SK-N-SH treated with all-trans-retinoic acid at 6 μM for 48 hours (cell line): ENCODE measurements around the gene CDC26.

ENCODE experiments used
- ARNTL ChIP-seq: fragments of 450-650 bp; formaldehyde crosslinking; IDR thresholded peaks from 2 replicates; pipeline ENCODE4 v1.5.0; 2020; ENCODE audit warnings: low read depth, mild to moderate bottlenecking, moderate library complexity, borderline replicate concordance
- BACH2 ChIP-seq: fragments of 250-450 bp; sonication (Bioruptor Pico); IDR thresholded peaks from 2 replicates; pipeline ENCODE4 v1.9.0; 2021; ENCODE audit warnings: mild to moderate bottlenecking, borderline replicate concordance
- CSDC2 ChIP-seq: fragments of 250-450 bp; sonication (Bioruptor Pico); IDR thresholded peaks from 2 replicates; pipeline ENCODE4 v1.5.0; 2020; ENCODE audit warnings: mild to moderate bottlenecking, moderate library complexity
- PATZ1 ChIP-seq: fragments of 250-450 bp; sonication (Bioruptor Pico); IDR thresholded peaks from 2 replicates; pipeline ENCODE4 v1.8.0; 2020; ENCODE audit warnings: mild to moderate bottlenecking, moderate library complexity, borderline replicate concordance
- RARB ChIP-seq: fragments of 250-450 bp; sonication (Bioruptor Pico); IDR thresholded peaks from 2 replicates; pipeline ENCODE4 v1.8.0; 2021; ENCODE audit warnings: mild to moderate bottlenecking, moderate library complexity
- ZFP3 ChIP-seq: fragments of 250-450 bp; sonication (Bioruptor Pico); IDR thresholded peaks from 2 replicates; pipeline ENCODE4 v1.5.0; 2020; ENCODE audit warnings: mild to moderate bottlenecking, moderate library complexity
- ZFP30 ChIP-seq: fragments of 450-650 bp; formaldehyde crosslinking; IDR thresholded peaks from 2 replicates; pipeline ENCODE4 v1.5.0; 2022; ENCODE audit warnings: mild to moderate bottlenecking, moderate library complexity
- ZNF565 ChIP-seq: fragments of 450-650 bp; formaldehyde crosslinking; conservative IDR thresholded peaks from 2 replicates; pipeline ENCODE4 v1.5.0; 2020; ENCODE audit warnings: low read depth, mild to moderate bottlenecking, moderate library complexity
- ZNF70 ChIP-seq: fragments of 450-650 bp; formaldehyde crosslinking; IDR thresholded peaks from 2 replicates; pipeline ENCODE4 v1.5.0; 2020; ENCODE audit warnings: mild to moderate bottlenecking, moderate library complexity

GRCh38 chr9:113223963-113224362 lies 51.4 kb downstream of the CDC26 start:
- no peak for TF ChIP-seq ZNF565
- TF ChIP-seq ZFP3, result no peak
- TF ChIP-seq ZFP30 (CRISPR knock-in tag), result no peak
- no peak for TF ChIP-seq PATZ1 (CRISPR knock-in tag)
- no peak for TF ChIP-seq ARNTL (CRISPR knock-in tag)
- TF ChIP-seq CSDC2 (CRISPR knock-in tag), result no peak
- no peak for TF ChIP-seq ZNF70
- no peak for TF ChIP-seq BACH2
- no peak for TF ChIP-seq RARB (CRISPR knock-in tag)
